Measurements from ENCODE around the gene TCF19.

GRCh38 chr6:31125162-31125561 lies 33.2 kb upstream of the TCF19 start:
- TF ChIP-seq CTCF (IDR thresholded peaks at IDR 0.05) (no peak), POLR2A (IDR thresholded peaks at IDR 0.05) (no peak)

Data from lower leg skin (tissue), 3 donors.